B cell (primary cell): Measurements from ENCODE around the gene NOS2. TPM values are rescaled to one million over a fixed set of nuclear protein-coding genes. Genes with fewer than 3 reads are reported as not detected.

Source experiments
- ATAC-seq: fragments of 200-7000 bp; cut with Tn5 transposase; one replicate; pipeline ENCODE4 v1.10.0; 2021; ENCODE audit warnings: low read depth, mild to moderate bottlenecking, moderate number of reproducible peaks, moderate library complexity
- CTCF ChIA-PET: fragments of 350-600 bp; sonication (Branson Sonifier 250); formaldehyde crosslinking; loops from one replicate; lab custom pipeline; 2021; ENCODE audit warnings: antibody characterized with exemption, inconsistent platforms; lab: Charles Lee
- POLR2A ChIA-PET: fragments of 350-600 bp; sonication (Branson Sonifier 250); formaldehyde crosslinking; loops from one replicate; lab custom pipeline; 2021; ENCODE audit warnings: antibody characterized with exemption; lab: Charles Lee
- DNase-seq: peaks from one replicate; pipeline ENCODE4 v3.0.0; 2013
- H2AFZ ChIP-seq: 2 replicates; pipeline ENCODE4 v1.6.1; 2012; ENCODE audit warnings: mild to moderate bottlenecking, low read depth, low read length; ENCODE audit not compliant: insufficient read depth, poor library complexity, severe bottlenecking
- H3K27ac ChIP-seq, 2 donors: 1 replicate in 1 of 2; 2 replicates in 1 of 2; pipeline ENCODE4 v1.5.1; 2012 to 2013; ENCODE audit warnings: low read length in 2 of 2, mild to moderate bottlenecking in 2 of 2, moderate library complexity in 1 of 2
- H3K27me3 ChIP-seq, 4 experiments: fragments of 200-600 bp in 1 of 4; sonication (generic) in 1 of 4; replicated peaks in 1 of 4; 1 replicate in 2 of 4; 2 replicates in 2 of 4; pipeline versions ENCODE4 v1.6.1 to v1.7.0; 2013 to 2016; ENCODE audit warnings: low read length in 3 of 4, mild to moderate bottlenecking in 2 of 4, mixed read lengths in 1 of 4, moderate library complexity in 1 of 4; ENCODE audit not compliant: insufficient read depth in 4 of 4, control insufficient read depth in 3 of 4; ENCODE audit errors: control extremely low read depth in 1 of 4
- H3K36me3 ChIP-seq, 2 experiments: replicated peaks in 1 of 2; 1 replicate in 1 of 2; 2 replicates in 1 of 2; pipeline versions ENCODE4 v1.6.1 to v1.7.1; 2013; ENCODE audit warnings: low read length in 1 of 2; ENCODE audit not compliant: insufficient read depth in 2 of 2, control insufficient read depth in 1 of 2; ENCODE audit errors: control extremely low read depth in 1 of 2, extremely low read depth in 1 of 2
- H3K4me1 ChIP-seq, 2 donors: fragments of 200-600 bp in 1 of 2; sonication (generic) in 1 of 2; 1 replicate in 1 of 2; 2 replicates in 1 of 2; pipeline versions ENCODE4 v1.5.1 to v1.6.1; 2013 to 2017; ENCODE audit warnings: low read length in 2 of 2; ENCODE audit not compliant: control insufficient read depth in 2 of 2, insufficient read depth in 2 of 2
- H3K4me2 ChIP-seq: replicated peaks from 2 replicates; pipeline ENCODE3; 2012; ENCODE audit warnings: mild to moderate bottlenecking, low read depth, low read length; ENCODE audit not compliant: poor library complexity, severe bottlenecking
- H3K4me3 ChIP-seq, 5 experiments: fragments of 200-600 bp in 1 of 5; sonication (generic) in 1 of 5; 1 replicate in 3 of 5; 2 replicates in 2 of 5; pipeline versions ENCODE4 v1.5.1 to v1.7.0; 2011 to 2016; ENCODE audit warnings: low read length in 4 of 5, mild to moderate bottlenecking in 4 of 5, low read depth in 2 of 5, control low read depth in 1 of 5, moderate library complexity in 1 of 5; ENCODE audit not compliant: insufficient read depth in 1 of 5; ENCODE audit errors: control extremely low read depth in 1 of 5, extremely low read depth in 1 of 5
- H3K79me2 ChIP-seq: fragments of 200-600 bp; sonication (generic); one replicate; pipeline ENCODE4 v1.6.0; 2016; ENCODE audit warnings: low read length; ENCODE audit not compliant: control insufficient read depth, insufficient read depth
- H3K9ac ChIP-seq: fragments of 200-600 bp; sonication (generic); 2 replicates; pipeline ENCODE4 v1.6.1; 2017; ENCODE audit warnings: mild to moderate bottlenecking, low read length, moderate library complexity
- H3K9me3 ChIP-seq, 3 donors: one replicate each; pipeline versions ENCODE4 v1.6.1 to v1.7.1; 2013; ENCODE audit warnings: low read length in 2 of 3; ENCODE audit not compliant: control insufficient read depth in 2 of 3, insufficient read depth in 1 of 3; ENCODE audit errors: control extremely low read depth in 1 of 3
- H4K20me1 ChIP-seq: 2 replicates; pipeline ENCODE4 v1.6.0; 2012; ENCODE audit warnings: mild to moderate bottlenecking, low read length; ENCODE audit not compliant: insufficient read depth, control insufficient read depth, poor library complexity, severe bottlenecking
- H3K27ac Mint-ChIP-seq: one replicate; pipeline ENCODE4 v1.8.0; 2021; ENCODE audit warnings: mixed read lengths
- H3K27me3 Mint-ChIP-seq: one replicate; pipeline ENCODE4 v1.8.0; 2021; ENCODE audit warnings: mixed read lengths
- H3K4me1 Mint-ChIP-seq: one replicate; pipeline ENCODE4 v1.8.0; 2021; ENCODE audit warnings: mixed read lengths
- H3K4me3 Mint-ChIP-seq: one replicate; pipeline ENCODE4 v1.8.0; 2021; ENCODE audit warnings: mixed read lengths
- H3K9me3 Mint-ChIP-seq: one replicate; pipeline ENCODE4 v1.8.0; 2022; ENCODE audit warnings: mixed read lengths; ENCODE audit not compliant: insufficient read depth
- CTCF ChIP-seq: fragments of 200-600 bp; IDR thresholded peaks from one replicate; pipeline ENCODE4 v1.8.0; 2022; ENCODE audit warnings: antibody characterized with exemption, mild to moderate bottlenecking
- EZH2 ChIP-seq: IDR thresholded peaks from 2 replicates; pipeline ENCODE4 v1.6.1; 2012; ENCODE audit warnings: borderline replicate concordance, low read depth, mild to moderate bottlenecking, moderate library complexity, low read length; ENCODE audit not compliant: insufficient read depth, poor library complexity, severe bottlenecking
- WGBS: methylation state at CpG from one replicate; pipeline ENCODE4 v1.1.5; 2013; ENCODE audit warnings: missing lambda C conversion rate; ENCODE audit not compliant: insufficient coverage; 5-methylcytosine and 5-hydroxymethylcytosine counted together
- intact Hi-C: fragments of 100-400 bp; cut with micrococcal nuclease; formaldehyde crosslinking; loops from one replicate; pipeline ENCODE4 v1.10.0; 2022
- polyA plus RNA-seq: library from polyadenylated mRNA; depleted of rRNA; stranded (reverse); fragments of >200 nt; gene quantifications from 2 replicates; pipeline ENCODE4 v1.2.3, GENCODE V29; 2012
- total RNA-seq, 2 donors: library from RNA; stranded (reverse); fragments of 120-200 nt in 1 of 2; gene quantifications; 1 replicate in 1 of 2; 2 replicates in 1 of 2; pipeline versions ENCODE4 v1.2.3 to v1.2.4, GENCODE V29; 2013 to 2022

NOS2 gene
- total and polyA plus RNA-seq, 2 donors (not counting 1 experiment from before 2014, with no cell fraction given): 0.12 TPM

GRCh38 chr17:27778183-27778582 is 22.1 kb downstream of the NOS2 start:
- Histone ChIP-seq H3K4me2 (no peak overlapping the region), H4K20me1 (no peaks in the 10 kb centered on the region), H3K27me3 (no peaks in the 10 kb centered on the region), H3K4me3 (no peak overlapping the region), H2AFZ (no peak overlapping the region), H3K79me2 (no peaks in the 10 kb centered on the region), H3K36me3 (no peaks in the 10 kb centered on the region), H3K27ac (no peak overlapping the region), H3K4me1 (no peaks in the 10 kb centered on the region), H3K9me3 (no peaks in the 10 kb centered on the region), H3K9ac (no peak overlapping the region)
- ATAC-seq (no peak), DNase-seq (no peak)
- H3K4me3 Mint-ChIP-seq: no peak overlapping the region
- no peaks in the 10 kb centered on the region for H3K4me1 Mint-ChIP-seq
- ChIA-PET CTCF (interaction anchor here (1.1 to 1.2 kb wide), 2 partner anchors 18 to 27 kb away, joined by 3 to 4 read pairs; no protein-coding TSS in a partner anchor), POLR2A (interaction anchor here (0.7 kb wide), 1 partner anchor 95 kb away, joined by 3 read pairs; no protein-coding TSS in a partner anchor)
- WGBS: 70% methylated on average over 2 of the region's 4 CpGs
- no peak overlapping the region for H3K27ac Mint-ChIP-seq
- TF ChIP-seq EZH2 (no peak), CTCF (no peak)
- intact Hi-C loops: no loop called here
- H3K9me3 Mint-ChIP-seq: no peaks in the 10 kb centered on the region
- peaks cover 9% of the 10 kb centered on the region for H3K27me3 Mint-ChIP-seq

GRCh38 chr17:27776882-27777624 is 23.3 kb downstream of the NOS2 start:
- intact Hi-C loops: no loop called here
- Mint-ChIP-seq H3K4me1 (no peaks in the 10 kb centered on the region), H3K27me3 (peaks cover 3% of the 10 kb centered on the region), H3K4me3 (no peak overlapping the region), H3K9me3 (no peaks in the 10 kb centered on the region), H3K27ac (no peak overlapping the region)
- no peaks in the 10 kb centered on the region for H4K20me1 ChIP-seq
- no peak overlapping the region for H2AFZ ChIP-seq
- no peak overlapping the region for H3K27ac ChIP-seq
- DNase-seq: no peak
- H3K36me3 ChIP-seq: no peaks in the 10 kb centered on the region
- H3K79me2 ChIP-seq: no peaks in the 10 kb centered on the region
- WGBS: 86% methylated on average over 7 of the region's 11 CpGs
- H3K4me2 ChIP-seq: no peak overlapping the region
- ATAC-seq: no peak
- no peaks in the 10 kb centered on the region for H3K4me1 ChIP-seq
- no peak overlapping the region for H3K9ac ChIP-seq
- H3K4me3 ChIP-seq: no peak overlapping the region
- no peak for TF ChIP-seq CTCF
- TF ChIP-seq EZH2: no peak
- H3K27me3 ChIP-seq: no peaks in the 10 kb centered on the region
- POLR2A ChIA-PET: interaction anchor here (0.6 kb wide), 1 partner anchor 739 kb away, joined by 10 read pairs; no protein-coding TSS in a partner anchor
- no peaks in the 10 kb centered on the region for H3K9me3 ChIP-seq
- CTCF ChIA-PET: no interaction called here
